ENCODE data around the gene TMEM232.
"Not testable (repeated sequence)": the region's sequence is repeated elsewhere in the genome, so short reads cannot be mapped to it uniquely, and the experiment has no call there.

TMEM232 gene

DNA sequence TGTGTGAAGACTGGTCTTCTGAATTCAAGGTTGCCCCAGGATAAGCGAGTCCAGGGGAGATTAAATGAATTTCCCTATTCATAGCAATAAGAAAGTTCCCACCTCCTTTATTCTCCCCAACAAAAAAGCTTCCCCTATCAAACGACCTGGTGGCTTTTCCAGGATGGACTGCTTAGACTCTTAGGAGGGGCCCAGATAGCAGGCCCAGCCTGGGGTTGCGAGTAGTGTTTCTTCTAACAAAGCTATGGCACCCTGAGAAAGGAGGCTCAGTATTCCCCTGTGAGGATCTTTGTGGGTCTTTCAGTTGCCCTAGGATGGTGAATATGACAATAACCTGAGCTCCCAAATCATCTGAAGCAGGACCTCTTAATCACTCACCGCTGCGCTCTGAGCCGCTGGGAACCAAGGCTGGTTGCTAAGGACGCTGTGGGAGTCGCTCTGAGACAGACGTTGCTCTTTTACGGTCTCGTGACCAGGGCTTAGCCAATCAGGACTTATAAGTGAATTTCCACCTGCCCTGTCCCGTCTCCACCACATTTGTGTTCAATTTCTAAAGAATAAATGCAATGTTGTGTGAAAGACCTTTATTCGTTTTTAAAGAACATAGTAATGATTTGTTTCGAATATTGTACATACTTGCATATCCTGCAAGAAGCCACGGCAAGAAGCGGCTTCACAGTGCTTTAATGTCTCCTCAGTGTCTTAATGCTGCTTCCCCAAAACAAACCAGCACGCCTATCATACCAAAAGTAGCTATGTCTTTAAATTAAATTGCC, at the start of gene TMEM232:
Gene TMEM232 (minus strand): TSS at position 423 of the 776 bp plus-strand sequence. CDS start 59,319 bp downstream, outside the sequence.
- peak; percentile 82 for DNase-seq

DNA sequence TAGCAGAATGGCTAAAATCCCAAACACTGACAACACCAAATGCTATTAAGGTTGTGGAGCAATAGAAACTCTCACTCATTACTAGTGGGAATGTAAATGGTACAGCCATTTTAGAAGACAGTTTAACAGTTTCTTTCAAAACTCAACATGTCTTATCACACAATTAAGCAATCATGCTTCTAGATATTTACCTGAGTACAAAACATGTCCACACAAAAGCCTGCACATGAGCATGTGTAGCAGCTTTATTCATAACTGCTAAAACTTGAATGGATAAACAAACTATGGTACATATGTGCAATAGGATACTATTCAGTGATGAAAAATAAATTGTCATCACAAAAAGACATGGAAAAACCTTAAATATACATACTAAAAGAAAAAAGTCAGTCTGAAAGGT, 43.8 kb upstream of the TMEM232 start:
- DNase-seq: no peak

DNA sequence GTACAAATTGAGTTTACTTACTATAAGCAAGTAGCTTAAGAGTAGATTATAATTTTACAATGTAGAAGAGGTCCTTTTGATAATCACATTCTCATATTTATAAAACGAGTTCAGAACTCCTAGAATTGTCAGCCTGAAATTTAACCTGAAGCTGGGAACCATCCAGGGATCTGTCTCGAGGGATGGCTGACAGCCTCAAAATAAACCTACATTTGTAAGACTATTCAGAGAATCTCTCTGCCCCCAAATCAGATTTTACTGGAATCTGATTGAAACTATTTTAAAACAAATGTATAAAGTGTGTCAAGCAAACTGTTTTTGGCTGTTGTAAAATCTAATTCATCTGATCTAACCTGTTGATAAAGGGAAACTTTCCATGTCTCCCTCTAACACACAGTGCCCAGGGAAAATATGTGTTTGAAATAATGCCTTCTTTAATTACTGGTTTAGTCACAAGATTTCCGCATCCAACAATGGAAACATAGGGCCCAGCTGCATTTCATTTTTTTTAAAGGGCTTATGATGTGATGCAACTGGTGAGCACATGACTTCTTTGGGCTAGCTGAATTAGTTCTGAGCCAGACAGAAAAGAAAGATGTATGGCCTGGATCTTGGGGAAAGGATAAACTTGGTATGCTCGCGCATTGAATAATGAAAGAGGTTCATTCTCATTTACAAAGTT, 42.7 kb upstream of the TMEM232 start:
- DNase-seq: no peak

DNA sequence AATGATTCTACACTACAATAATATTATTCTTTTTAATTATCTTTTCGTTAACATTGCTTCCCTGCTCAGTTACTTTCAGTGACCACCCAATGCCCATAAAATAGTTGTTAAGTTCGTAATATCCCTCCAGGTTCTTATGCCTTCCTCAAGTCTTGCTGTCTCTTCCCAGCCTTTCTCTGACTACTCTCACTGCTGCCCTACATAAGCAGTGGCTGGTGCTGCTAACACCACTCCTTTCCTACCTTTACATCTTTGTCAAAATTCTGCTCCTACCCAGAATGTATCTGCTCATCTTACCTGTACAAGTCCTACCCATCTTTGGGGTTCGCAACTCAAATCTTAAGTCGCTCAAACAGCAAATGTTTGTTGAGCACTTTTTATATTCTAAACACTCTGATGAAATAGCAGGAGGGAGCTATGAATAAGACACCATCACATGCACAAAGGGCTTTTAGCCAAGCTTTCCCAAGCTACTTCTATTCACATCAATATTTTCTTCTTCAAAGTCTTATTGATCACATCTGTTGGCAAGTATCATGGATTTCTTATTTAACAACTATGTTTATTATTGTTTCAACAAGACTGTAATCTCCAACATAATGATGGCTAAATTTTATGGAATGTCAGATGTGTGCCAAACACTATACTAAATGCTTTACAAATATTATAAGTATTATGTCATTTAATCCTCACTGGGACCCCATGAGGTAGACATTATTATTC, 41.8 kb upstream of the TMEM232 start:
- no peak for DNase-seq

DNA sequence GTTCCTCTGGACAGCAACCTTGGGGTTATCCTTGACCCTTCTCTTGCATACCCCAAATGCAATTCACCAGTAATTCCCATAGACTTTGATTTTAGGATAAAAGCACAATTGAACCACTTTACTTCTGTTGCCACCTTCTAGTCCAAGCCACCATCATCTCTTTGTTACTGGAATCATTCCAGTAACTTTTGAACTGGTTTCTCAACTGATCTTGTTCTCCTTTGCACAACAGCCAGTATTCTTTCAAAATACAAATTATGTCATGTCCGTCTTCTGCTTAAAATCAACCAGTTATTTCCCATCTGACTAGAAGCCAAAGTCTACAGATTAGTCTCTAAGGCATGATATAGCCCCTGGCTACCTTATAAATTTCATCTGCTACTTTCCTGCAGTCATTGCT, 33.7 kb upstream of the TMEM232 start:
- no peak for DNase-seq

DNA sequence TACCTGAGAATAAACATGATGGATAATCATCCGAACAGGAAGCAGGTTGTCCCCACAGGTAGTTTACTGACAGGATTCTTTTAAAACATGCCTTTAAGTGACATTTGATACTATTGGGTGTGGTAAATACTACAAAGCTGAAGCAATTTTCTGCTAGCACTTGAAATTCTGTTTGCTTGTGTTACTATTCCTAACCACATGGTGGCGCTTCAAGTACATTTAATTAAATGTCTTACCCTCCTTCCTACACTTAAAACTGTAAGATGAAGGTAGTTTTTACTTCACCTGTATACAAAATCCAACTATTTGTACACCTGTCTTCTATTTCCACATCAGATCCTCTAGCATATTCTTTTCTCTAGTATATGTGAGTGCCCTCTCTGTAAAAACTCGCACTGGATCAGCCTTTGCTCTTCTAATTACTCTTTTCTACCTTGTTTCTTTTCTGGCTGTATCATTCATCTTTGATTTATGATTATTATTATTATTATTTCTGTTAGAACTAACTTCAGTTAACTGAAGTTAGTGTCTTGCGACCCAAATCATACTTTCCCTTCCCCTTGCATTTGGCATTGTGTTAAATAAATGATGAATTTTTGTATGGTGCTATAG, 30.8 kb upstream of the TMEM232 start:
- DNase-seq: peak; percentile 61

DNA sequence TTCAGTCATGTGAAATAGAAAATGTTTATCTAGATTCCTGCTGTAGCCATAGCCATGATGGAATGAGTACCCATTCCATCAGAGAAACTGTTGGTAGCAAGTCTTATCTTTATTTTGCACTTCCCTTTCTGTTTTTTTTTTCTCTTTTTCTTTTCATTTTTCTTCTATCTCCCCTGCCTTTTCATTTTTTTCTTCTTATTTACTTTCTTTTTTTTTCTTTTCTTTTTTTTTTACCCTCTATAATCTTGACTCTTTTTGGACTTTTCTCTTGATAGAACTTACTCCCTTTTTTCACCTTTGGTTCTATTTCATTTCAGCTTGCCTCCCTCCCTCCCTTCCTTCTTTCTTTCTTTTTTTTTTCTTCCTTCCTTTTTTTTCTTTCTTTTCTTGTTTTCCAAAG, 27.7 kb upstream of the TMEM232 start:
- no peak for DNase-seq

DNA sequence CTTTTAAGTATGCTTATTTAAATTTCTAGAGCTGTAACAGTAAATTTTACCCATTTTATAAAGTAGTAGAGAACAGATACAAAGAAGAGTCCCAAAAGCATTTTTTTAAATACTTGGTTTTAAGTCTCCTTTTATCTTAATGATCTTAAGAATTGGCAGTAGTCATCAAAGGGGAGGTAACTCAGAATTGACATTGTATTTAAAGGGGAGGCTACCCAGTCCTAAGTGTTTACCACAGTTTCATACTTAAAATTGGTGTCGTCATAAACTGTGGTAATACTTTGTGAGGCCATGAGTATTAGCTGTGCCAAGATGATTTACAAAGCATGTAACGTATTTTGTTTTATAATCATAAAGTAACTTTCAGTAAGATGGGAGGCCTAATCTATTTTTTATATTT, 27.1 kb upstream of the TMEM232 start:
- DNase-seq: peak; percentile 25

DNA sequence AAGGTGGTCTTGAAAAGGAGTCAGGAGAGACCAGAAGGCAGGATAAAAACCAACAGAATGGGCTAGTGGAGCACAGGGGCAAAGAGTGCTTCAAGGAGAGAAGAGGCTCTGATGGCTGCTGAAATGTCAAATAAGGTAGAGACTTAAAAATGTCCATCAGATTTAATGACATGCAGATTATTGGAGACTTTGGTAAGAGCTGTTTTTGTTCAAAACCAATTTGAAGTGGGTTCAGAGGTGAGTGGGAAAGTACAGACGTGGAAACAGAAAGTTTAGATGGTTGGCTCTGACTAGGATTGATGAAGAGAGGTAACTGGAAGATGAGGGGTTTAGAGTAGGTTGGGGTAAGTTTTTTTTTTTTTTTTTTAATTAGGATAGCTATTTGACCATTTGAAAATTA, 26.5 kb upstream of the TMEM232 start:
- peak; percentile 27 for DNase-seq

DNA sequence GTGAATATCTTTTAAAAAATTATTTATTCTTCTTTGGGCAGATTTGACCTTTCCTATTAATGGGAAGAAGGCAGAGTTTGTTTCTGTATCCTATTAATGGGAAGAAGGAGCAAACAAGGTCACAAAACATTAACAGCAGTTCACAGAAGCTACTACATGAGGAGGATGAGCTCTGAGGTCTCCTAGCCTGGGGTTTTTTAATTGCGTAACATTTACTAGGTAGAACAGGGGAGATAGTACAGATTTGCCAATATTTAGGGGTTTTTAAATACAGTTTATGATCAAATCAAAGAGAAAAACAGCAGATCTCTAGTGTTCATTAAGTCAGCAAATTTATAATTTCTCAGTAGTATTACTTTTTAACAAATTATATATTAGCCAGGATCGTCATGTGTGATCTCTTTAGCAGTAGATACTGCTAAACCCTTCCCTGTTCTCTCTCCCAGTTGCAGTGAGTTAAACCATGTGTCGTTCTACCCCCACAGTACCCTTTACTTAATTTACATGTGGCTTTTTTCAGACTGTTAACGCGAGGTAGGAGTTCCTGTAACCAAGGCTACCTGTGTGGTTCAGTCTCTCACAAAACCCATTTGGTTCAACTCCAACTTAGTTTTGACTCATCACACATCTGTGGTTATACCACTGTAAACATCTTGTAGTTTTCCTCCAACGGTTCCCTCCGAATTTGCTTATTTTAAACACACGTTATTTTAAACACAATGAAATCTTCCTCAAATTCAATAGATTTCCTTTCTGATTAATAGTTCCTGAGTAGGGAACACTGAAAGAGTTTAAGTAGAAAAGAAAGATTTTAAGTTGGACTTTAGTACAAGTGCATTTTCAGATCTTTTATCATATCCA, 25.7 kb upstream of the TMEM232 start:
- peak; percentile 61 for DNase-seq

DNA sequence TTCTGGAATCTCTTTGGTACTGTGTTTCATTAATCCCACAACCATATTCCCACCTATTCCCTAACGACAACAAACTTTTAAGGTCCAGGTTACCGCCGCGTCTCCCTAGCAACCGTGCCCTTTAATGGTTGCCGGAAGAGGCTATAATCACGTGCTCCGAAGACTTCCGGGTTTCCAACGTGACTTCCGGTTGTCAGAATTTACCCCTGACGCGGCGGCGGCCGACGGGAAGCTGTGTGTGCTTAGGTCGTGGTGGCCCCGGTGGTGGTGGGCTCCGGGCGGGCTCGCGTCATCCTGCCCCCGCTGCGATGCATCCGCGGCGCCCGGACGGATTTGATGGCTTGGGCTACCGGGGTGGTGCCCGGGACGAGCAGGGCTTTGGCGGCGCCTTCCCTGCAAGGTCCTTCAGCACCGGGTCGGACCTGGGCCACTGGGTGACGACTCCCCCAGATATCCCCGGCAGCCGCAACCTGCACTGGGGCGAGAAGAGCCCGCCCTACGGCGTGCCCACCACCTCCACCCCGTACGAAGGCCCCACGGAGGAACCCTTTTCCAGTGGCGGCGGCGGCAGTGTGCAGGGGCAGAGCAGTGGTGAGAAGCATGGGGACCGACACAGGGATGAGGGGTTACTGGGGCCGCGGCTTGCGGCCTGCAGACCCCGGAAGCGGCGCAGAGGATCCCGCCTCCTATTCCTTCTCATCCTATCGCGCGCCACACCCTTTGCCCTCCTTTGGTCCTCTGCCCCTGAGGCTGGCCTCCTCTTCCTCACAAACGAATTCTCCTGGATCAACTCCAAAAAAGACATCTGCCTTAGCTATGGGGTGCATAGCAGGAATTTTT, 12.6 kb upstream of the TMEM232 start, which contains the start of gene SLC25A46:
Gene SLC25A46 (plus strand): TSS at position 196 of the 840 bp plus-strand sequence. CDS start 113 bp downstream, at position 309.
- peak; percentile 92 for DNase-seq

DNA sequence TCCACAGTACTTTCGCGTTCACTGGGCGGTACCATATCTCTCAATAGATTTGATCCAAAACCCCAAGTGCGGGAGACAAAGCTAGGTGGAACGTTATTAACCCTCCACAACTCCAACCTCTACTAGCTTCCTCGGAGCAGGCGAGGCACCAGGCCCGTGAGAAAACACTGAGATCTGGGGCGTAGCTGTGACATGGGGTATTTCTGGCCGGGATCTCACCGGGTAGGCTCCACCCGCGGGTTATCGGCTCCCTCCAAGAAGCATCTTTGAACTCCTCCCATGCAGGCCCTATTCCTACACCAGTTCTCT, 12.0 kb upstream of the TMEM232 start:
- no peak for DNase-seq

DNA sequence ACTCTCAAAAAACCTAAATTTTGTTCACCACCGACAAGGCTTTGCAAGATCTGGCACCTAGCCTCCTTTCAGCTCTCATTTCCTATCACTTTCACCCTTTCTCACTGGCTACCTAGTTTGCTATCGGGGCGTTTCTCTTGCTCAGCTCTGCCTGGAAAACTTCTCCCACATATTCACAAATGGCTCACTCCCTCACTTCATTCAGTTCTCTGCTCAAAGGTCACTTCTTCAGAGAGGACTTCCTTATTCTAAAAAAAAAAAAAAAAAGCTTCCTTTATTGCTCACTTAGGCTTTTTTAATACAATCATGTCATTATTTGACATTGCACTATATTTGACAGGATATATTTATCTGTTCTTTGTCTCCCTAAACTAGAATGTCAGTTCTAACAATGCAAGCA, 10.3 kb upstream of the TMEM232 start:
- no peak for DNase-seq

DNA sequence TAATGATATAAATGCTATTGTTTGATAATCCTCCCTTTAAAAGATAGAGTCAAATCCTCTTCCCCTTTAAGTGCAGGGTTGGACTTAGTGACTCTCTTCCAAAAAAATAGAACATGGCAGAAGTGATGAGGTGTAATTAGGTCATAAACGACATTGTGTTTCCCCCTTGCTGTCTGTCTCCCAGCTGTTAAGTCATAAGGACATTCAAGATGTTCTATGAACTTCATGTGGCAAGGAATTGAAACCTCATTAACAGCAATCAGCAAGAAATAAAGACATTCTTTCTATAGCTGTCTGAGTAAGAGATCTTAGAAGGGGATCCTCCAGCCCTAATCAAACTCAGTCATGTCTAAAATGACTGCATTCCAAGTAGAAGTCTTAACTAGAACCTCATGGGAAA, 9.1 kb upstream of the TMEM232 start:
- DNase-seq: no peak

DNA sequence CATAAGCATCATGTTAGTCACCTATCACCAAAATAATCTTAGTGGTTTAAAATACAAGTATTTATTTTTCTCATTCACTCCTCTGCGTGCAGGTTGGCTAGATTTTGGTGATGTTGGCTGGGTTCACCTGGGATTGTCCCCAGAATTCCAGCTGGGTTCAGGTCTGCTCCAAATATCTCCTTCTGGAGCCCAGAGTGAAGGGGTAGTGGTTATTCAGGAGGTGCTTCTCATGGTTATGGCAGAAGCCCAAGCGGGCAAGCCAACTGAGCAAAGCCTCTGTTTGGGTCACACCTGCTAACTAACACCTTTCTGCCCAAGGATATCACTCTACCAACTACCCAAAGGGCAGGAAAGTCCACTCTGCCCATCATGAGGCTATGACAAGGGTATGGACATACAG, 7.6 kb upstream of the TMEM232 start:
- no peak for DNase-seq

DNA sequence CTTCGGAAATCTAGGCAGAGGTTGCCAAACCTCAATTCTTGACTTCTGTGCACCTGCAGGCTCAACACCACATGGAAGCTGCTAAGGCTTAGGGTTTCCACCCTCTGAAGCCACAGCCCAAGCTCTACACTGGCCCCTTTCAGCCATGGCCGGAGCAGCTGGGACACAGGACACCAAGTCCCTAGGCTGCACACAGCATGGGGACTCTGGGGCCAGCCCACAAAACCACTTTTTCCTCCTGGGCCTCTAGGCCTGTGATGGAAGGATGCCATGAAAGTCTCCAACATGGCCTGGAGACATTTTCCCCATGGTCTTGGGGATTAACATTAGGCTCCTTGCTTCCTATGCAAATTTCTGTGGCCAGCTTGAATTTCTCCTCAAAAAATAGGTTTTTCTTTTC, 5.0 kb upstream of the TMEM232 start:
- not testable (repeated sequence) for DNase-seq

DNA sequence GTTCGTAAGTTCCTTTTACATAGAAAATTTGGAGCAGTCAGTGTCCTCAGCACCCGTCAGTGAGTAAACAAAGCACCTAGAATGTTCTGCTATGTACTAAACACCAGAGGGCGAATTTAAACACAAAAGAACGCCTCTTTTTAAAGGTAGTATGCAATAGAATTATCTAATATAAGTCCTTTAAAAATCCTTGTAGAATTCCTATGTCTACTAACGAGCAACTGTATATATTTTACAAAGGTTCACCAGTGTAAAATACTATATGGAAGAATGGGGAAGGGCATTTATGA, 499 bp upstream of the TMEM232 start:
- DNase-seq: peak; percentile 32

DNA sequence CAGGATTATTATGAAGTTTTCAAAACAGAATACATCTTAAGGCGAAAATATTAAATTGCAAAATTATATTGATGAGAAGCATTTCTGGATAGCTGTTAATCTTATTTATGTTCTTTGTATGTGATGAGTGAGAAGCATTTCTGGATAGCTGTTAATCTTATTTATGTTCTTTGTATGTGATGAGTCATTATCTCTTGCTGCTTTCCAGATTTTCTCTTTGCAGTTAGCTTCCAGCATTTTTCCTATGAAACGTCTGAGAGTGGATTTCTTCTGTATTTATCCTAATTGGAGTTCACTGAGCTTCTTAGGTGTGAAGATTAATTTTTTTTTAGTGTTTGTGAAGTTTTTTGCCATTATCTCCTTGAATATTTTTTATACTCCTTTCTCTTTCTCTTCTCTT, 8.2 kb downstream of the TMEM232 start:
- DNase-seq: no peak

DNA sequence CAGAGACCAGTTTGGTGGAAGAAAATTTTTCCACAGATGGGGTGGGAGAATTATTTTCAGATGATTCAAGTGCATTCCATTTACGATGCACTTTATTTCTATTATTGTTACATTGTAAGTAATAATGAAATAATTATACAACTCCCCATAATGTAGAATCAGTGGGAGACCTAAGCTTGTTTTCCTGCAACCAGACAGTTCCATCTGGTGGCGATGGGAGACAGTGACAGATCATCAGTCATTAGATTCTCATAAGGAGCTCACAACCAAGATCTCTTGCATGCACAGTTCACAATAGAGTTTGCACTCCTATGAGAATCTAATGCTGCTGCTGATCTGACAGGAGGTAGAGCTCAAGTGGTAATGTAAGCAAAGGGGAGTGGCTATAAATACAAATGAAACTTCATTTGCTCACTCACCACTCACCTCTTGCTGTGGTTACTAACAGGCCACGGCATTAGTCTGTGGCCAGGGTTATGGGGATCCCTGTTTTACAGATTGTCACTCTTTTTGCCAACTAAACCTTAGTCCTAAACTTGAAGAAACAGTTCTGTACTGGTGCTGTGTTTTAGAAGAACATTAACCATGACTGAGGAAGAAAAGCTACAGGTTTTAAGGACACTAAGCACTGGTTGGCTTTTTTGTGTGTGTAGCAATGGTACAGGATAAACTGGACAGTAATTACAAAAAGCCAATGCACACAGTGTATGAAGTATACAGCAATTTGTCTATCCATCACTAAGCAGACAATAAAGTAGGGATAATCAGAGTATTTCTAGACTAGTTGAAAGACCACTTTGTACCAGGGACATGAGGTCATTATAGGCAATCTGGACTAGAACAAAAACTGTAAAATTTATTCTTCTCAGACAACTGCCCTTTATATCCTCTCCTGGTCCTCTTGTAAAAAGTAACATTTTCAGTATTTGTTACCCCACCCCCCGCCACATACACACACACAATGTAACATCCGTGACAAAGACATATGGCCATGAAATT, 9.9 kb downstream of the TMEM232 start:
- no peak for DNase-seq

DNA sequence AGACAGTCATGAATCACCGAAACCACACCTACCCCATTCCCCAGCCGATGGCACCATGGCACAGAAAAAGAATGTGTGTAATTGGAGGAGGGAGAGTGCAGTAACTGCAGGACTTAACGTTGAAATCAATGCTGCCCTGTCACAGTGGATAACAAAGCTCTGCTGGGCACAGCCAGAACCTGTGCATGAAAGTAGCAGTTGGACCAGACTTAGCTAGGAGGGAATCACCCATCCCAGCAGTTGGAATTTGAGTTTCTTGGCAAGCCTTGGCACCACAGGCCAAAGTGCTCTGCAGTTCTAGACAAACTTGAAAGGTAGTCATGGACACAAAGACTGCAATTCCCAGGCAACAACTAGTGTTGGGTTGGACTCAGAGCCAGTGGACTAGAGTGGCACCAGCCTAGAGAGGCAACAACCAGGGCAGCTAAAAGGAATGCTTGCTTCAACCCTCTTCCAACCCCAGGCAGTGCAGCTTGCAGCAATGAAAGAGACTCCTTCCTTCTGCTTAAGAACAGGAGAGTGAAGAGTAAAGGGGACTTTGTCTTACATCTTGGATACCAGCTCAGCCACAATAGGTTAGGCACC, 19.1 kb downstream of the TMEM232 start:
- DNase-seq: no peak

All from CD4-positive, alpha-beta T cell treated with Interleukin-10 for 1 hour (primary cell).